Measurements from ENCODE around the gene HEG1. TPM values are rescaled to one million over a fixed set of nuclear protein-coding genes. Genes with fewer than 3 reads are reported as not detected.

The HEG1 gene
- total RNA-seq, 1 experiment from 2014 or later: 14.6 TPM

- no peak for TF ChIP-seq FOXP1 (CRISPR knock-in tag; IDR thresholded peaks at IDR 0.05; ENCODE audit: borderline replicate concordance)
- no peak for TF ChIP-seq KAT7 (CRISPR knock-in tag; IDR thresholded peaks at IDR 0.05; ENCODE audit: borderline replicate concordance)
These were observed 116.1 kb downstream of the HEG1 start (continued) for GRCh38 chr3:124939661-124940060.

GRCh38 chr3:124938896-124939295, 116.9 kb downstream of the HEG1 start:
- Mint-ChIP-seq H3K36me3 (no peaks in the 10 kb centered on the region), H3K27me3 (ENCODE audit: low read depth) (no peaks in the 10 kb centered on the region), H3K4me1 (no peaks in the 10 kb centered on the region), H3K4me3 (no peak overlapping the region), H3K27ac (no peak overlapping the region), H3K9me3 (peaks cover 7% of the 10 kb centered on the region)
- DNase-seq (ENCODE audit: low spot score): no peak
- ATAC-seq: no peak
- POLR2A ChIA-PET: no interaction called here
- CTCF ChIA-PET: interaction anchor here (1.0 to 2.0 kb wide), 4 partner anchors 15 to 227 kb away, joined by 3 to 5 read pairs (median 4); no protein-coding TSS in a partner anchor
- no peak for TF ChIP-seq HMGXB4 (CRISPR knock-in tag; IDR thresholded peaks at IDR 0.05)
- TF ChIP-seq KAT7 (CRISPR knock-in tag; IDR thresholded peaks at IDR 0.05; ENCODE audit: borderline replicate concordance): no peak
- TF ChIP-seq ZNF423 (CRISPR knock-in tag; IDR thresholded peaks at IDR 0.05): no peak

- H3K27me3 Mint-ChIP-seq (ENCODE audit: low read depth): no peaks in the 10 kb centered on the region
- H3K4me3 Mint-ChIP-seq: no peak overlapping the region
- no peaks in the 10 kb centered on the region for H3K36me3 Mint-ChIP-seq
- no peak overlapping the region for H3K27ac Mint-ChIP-seq
- ChIA-PET POLR2A (no interaction called here), CTCF (interaction anchor here (1.4 kb wide), 1 partner anchor 36 kb away, joined by 3 read pairs; no protein-coding TSS in a partner anchor)
- TF ChIP-seq ZNF423 (CRISPR knock-in tag; IDR thresholded peaks at IDR 0.05): no peak
- no peak for TF ChIP-seq CREB1 (CRISPR knock-in tag; IDR thresholded peaks at IDR 0.05)
- TF ChIP-seq TP53 (CRISPR knock-in tag; IDR thresholded peaks at IDR 0.05): no peak
- no peak for TF ChIP-seq ATF3 (CRISPR knock-in tag; conservative IDR thresholded peaks at IDR 0.05)
- TF ChIP-seq IRF2 (CRISPR knock-in tag; IDR thresholded peaks at IDR 0.05; ENCODE audit: borderline replicate concordance, low read depth): no peak
- TF ChIP-seq NR1H2 (CRISPR knock-in tag; IDR thresholded peaks at IDR 0.05): no peak
- TF ChIP-seq USF1 (CRISPR knock-in tag; IDR thresholded peaks at IDR 0.05): no peak
- TF ChIP-seq ZBTB43 (CRISPR knock-in tag; IDR thresholded peaks at IDR 0.05): no peak
- TF ChIP-seq AR (CRISPR knock-in tag; IDR thresholded peaks at IDR 0.05): no peak
- TF ChIP-seq HMGA2 (CRISPR knock-in tag; IDR thresholded peaks at IDR 0.05): no peak
- no peak for DNase-seq (ENCODE audit: low spot score)
- no peak for ATAC-seq
- no peaks in the 10 kb centered on the region for H3K4me1 Mint-ChIP-seq
- H3K9me3 Mint-ChIP-seq: peaks cover 7% of the 10 kb centered on the region
These were observed 118.7 kb downstream of the HEG1 start for GRCh38 chr3:124937049-124937448.
